GF-D8 (cell line): ENCODE results near the gene EYA2.

Experiments
- DNase-seq: peaks from one replicate; lab custom pipeline; 2025; lab: John Stamatoyannopoulos, UW

Gene EYA2

GRCh38 chr20:47007826-47008655 lies 113.4 kb downstream of the EYA2 start:
- DNase-seq: no peak

GRCh38 chr20:47008842-47009518 lies 114.3 kb downstream of the EYA2 start:
- no peak for DNase-seq

GRCh38 chr20:47009784-47010183 lies 115.1 kb downstream of the EYA2 start:
- no peak for DNase-seq

GRCh38 chr20:47011984-47012383 lies 117.3 kb downstream of the EYA2 start:
- no peak for DNase-seq

GRCh38 chr20:47013606-47014005 lies 119.0 kb downstream of the EYA2 start:
- DNase-seq: no peak

GRCh38 chr20:47016068-47016664 lies 121.5 kb downstream of the EYA2 start:
- no peak for DNase-seq

GRCh38 chr20:47018381-47018780 lies 123.7 kb downstream of the EYA2 start:
- no peak for DNase-seq

GRCh38 chr20:47019121-47019824 lies 124.6 kb downstream of the EYA2 start:
- DNase-seq: no peak

GRCh38 chr20:47020231-47020630 lies 125.6 kb downstream of the EYA2 start:
- no peak for DNase-seq

GRCh38 chr20:47021850-47022249 lies 127.2 kb downstream of the EYA2 start:
- no peak for DNase-seq

- DNase-seq: no peak
Observed at GRCh38 chr20:47024461-47024937, 129.9 kb downstream of the EYA2 start.

- DNase-seq: no peak
Observed at GRCh38 chr20:47027042-47027441, 132.4 kb downstream of the EYA2 start.

GRCh38 chr20:47027456-47027855 lies 132.8 kb downstream of the EYA2 start:
- no peak for DNase-seq

GRCh38 chr20:47028487-47028886 lies 133.8 kb downstream of the EYA2 start:
- DNase-seq: no peak

- DNase-seq: no peak
Observed at GRCh38 chr20:47029845-47030244, 135.2 kb downstream of the EYA2 start.

- no peak for DNase-seq
Observed at GRCh38 chr20:47030271-47030810, 135.7 kb downstream of the EYA2 start.

GRCh38 chr20:47031004-47031403 lies 136.4 kb downstream of the EYA2 start:
- no peak for DNase-seq

GRCh38 chr20:47031821-47032220 lies 137.2 kb downstream of the EYA2 start:
- no peak for DNase-seq

- no peak for DNase-seq
Observed at GRCh38 chr20:47032933-47033578, 138.4 kb downstream of the EYA2 start.

- DNase-seq: no peak
Observed at GRCh38 chr20:47033665-47034064, 139.0 kb downstream of the EYA2 start.

- no peak for DNase-seq
Observed at GRCh38 chr20:47035026-47035590, 140.5 kb downstream of the EYA2 start.
